BE2C (cell line): ENCODE measurements around the gene RAPGEF1.

Source experiments
- DNase-seq: peaks from one replicate; pipeline ENCODE4 v3.0.0-alpha.2; 2020
- H3K27me3 ChIP-seq: fragments of 250-450 bp; sonication (Bioruptor Pico); 2 replicates; pipeline ENCODE4 v1.5.1; 2020; ENCODE audit warnings: mild to moderate bottlenecking
- H3K36me3 ChIP-seq: fragments of 250-450 bp; sonication (Bioruptor Pico); 2 replicates; pipeline ENCODE4 v1.5.1; 2020; ENCODE audit warnings: mild to moderate bottlenecking
- H3K4me1 ChIP-seq: fragments of 250-450 bp; sonication (Bioruptor Pico); 2 replicates; pipeline ENCODE4 v1.5.1; 2020
- H3K4me3 ChIP-seq: 2 replicates; pipeline ENCODE4 v1.5.1; 2011; ENCODE audit warnings: low read depth, low read length
- H3K9me3 ChIP-seq: fragments of 250-450 bp; sonication (Bioruptor Pico); 2 replicates; pipeline ENCODE4 v1.5.1; 2020
- CTCF ChIP-seq: IDR thresholded peaks from 2 replicates; pipeline ENCODE4 v1.5.1; 2012; ENCODE audit warnings: mild to moderate bottlenecking, low read depth, low read length

The RAPGEF1 gene

GRCh38 chr9:131575946-131576853 is 163.7 kb downstream of the RAPGEF1 start:
- no peaks in the 10 kb centered on the region for H3K36me3 ChIP-seq
- no peak for TF ChIP-seq CTCF

GRCh38 chr9:131574730-131575640 is 164.9 kb downstream of the RAPGEF1 start:
- no peak for TF ChIP-seq CTCF
- Histone ChIP-seq H3K4me1 (no peaks in the 10 kb centered on the region), H3K4me3 (no peak overlapping the region), H3K36me3 (no peaks in the 10 kb centered on the region), H3K27me3 (no peaks in the 10 kb centered on the region), H3K9me3 (no peaks in the 10 kb centered on the region; the same call in 1 of the 2 replicates)
- DNase-seq: no peak

More at GRCh38 chr9:131575946-131576853, 163.7 kb downstream of the RAPGEF1 start:
- no peak for DNase-seq
- Histone ChIP-seq H3K4me3 (no peak overlapping the region), H3K9me3 (no peaks in the 10 kb centered on the region; the same call in 1 of the 2 replicates), H3K27me3 (no peaks in the 10 kb centered on the region), H3K4me1 (no peaks in the 10 kb centered on the region)

- H3K4me3 ChIP-seq: no peak overlapping the region
- H3K9me3 ChIP-seq: no peaks in the 10 kb centered on the region
- H3K27me3 ChIP-seq: no peaks in the 10 kb centered on the region
- no peak for DNase-seq
- no peaks in the 10 kb centered on the region for H3K36me3 ChIP-seq
- no peaks in the 10 kb centered on the region for H3K4me1 ChIP-seq
- no peak for TF ChIP-seq CTCF
Measured at GRCh38 chr9:131567910-131568309, 172.0 kb downstream of the RAPGEF1 start.

- no peak for DNase-seq
- no peaks in the 10 kb centered on the region for H3K36me3 ChIP-seq
- H3K4me3 ChIP-seq: no peak overlapping the region
- no peaks in the 10 kb centered on the region for H3K4me1 ChIP-seq
- H3K9me3 ChIP-seq: no peaks in the 10 kb centered on the region
- no peaks in the 10 kb centered on the region for H3K27me3 ChIP-seq
- no peak for TF ChIP-seq CTCF
Measured at GRCh38 chr9:131566158-131566557, 173.7 kb downstream of the RAPGEF1 start.

GRCh38 chr9:131565369-131565768 is 174.5 kb downstream of the RAPGEF1 start:
- no peak for DNase-seq
- Histone ChIP-seq H3K4me3 (no peak overlapping the region), H3K9me3 (no peaks in the 10 kb centered on the region), H3K36me3 (no peaks in the 10 kb centered on the region), H3K27me3 (no peaks in the 10 kb centered on the region), H3K4me1 (no peaks in the 10 kb centered on the region)
- no peak for TF ChIP-seq CTCF
